LNCaP clone FGC (cell line): Measurements from ENCODE around the gene RNF31.

Experiments used
- DNase-seq: peaks from one replicate; pipeline ENCODE4 v3.0.0-alpha.2; 2011; ENCODE audit warnings: low read depth
- H3K4me3 ChIP-seq: 2 replicates; pipeline ENCODE4 v1.5.1; 2011; ENCODE audit warnings: mild to moderate bottlenecking, low read depth, low read length, control low read depth
- TF ChIP-seq, protein P1 (sequence below): IDR thresholded peaks from 2 replicates; pipeline ENCODE4 v1.5.1; 2012; ENCODE audit warnings: mild to moderate bottlenecking; ENCODE audit not compliant: control insufficient read depth, insufficient read depth; ENCODE audit errors: extremely low read depth

Gene RNF31

DNA sequence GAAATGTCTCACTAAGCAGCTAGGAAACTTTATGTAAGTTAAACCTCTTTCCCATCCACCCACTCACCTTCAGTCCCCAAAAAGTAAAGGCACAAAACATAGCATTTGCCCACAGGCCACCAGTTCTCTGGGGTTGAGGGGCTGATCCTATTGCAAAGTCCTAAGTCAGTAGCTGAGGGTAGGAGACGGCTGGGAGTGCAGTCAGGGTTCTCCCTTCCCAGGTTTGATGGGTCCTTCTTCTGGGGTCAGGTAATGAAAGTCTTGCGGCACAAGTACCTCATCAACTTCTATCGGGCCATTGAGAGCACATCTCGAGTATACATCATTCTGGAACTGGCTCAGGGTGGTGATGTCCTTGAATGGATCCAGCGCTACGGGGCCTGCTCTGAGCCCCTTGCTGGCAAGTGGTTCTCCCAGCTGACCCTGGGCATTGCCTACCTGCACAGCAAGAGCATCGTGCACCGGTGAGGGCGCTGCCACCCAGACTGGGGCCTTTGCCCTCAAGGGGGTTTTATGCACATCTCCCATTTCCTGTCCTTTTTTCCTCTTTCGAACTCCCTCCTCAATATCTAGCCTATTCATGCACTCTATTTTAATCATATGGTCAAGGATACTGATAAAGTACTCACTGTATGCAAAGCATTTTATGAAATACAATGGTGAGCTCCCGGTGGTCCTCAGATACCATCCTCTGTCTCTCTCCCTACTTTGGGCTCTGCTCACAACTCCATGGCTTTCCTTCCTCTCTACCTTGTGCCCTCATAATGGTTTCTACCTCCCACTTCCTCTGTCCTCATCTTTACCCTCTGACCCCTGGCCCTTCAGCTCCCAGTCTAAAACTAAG is 59.2 kb downstream of the RNF31 start:
- no peak for DNase-seq
- TF ChIP-seq, protein P1, sequence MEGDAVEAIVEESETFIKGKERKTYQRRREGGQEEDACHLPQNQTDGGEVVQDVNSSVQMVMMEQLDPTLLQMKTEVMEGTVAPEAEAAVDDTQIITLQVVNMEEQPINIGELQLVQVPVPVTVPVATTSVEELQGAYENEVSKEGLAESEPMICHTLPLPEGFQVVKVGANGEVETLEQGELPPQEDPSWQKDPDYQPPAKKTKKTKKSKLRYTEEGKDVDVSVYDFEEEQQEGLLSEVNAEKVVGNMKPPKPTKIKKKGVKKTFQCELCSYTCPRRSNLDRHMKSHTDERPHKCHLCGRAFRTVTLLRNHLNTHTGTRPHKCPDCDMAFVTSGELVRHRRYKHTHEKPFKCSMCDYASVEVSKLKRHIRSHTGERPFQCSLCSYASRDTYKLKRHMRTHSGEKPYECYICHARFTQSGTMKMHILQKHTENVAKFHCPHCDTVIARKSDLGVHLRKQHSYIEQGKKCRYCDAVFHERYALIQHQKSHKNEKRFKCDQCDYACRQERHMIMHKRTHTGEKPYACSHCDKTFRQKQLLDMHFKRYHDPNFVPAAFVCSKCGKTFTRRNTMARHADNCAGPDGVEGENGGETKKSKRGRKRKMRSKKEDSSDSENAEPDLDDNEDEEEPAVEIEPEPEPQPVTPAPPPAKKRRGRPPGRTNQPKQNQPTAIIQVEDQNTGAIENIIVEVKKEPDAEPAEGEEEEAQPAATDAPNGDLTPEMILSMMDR: no peak
- no peak overlapping the region for H3K4me3 ChIP-seq

DNA sequence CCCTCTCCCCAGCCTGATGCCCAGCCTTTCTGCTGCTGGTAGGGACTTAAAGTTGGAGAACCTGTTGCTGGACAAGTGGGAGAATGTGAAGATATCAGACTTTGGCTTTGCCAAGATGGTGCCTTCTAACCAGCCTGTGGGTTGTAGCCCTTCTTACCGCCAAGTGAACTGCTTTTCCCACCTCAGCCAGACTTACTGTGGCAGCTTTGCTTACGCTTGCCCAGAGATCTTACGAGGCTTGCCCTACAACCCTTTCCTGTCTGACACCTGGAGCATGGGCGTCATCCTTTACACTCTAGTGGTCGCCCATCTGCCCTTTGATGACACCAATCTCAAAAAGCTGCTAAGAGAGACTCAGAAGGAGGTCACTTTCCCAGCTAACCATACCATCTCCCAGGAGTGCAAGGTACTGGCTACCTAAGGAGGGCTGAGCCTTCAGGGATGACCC is 59.8 kb downstream of the RNF31 start:
- TF ChIP-seq, protein P1: no peak
- DNase-seq: no peak
- no peak overlapping the region for H3K4me3 ChIP-seq

DNA sequence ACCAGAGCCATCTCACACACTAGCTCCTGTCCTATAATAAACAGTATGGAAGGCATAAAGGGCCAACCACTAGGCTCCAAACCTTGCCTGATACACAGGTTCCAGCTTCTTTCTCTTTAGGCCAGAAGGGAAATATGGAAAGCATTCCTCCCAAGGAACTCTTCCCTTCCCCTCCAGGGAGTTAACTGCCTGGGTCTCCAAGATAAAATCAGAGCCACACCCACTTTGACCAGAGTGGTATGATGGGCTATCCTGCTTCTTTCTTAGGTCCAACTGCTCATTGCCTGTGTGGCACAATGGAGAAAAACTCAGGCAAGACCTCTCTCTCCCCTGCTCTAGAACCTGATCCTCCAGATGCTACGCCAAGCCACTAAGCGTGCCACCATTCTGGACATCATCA is 60.3 kb downstream of the RNF31 start:
- TF ChIP-seq, protein P1: no peak
- no peak overlapping the region for H3K4me3 ChIP-seq
- no peak for DNase-seq
